NB4 (cell line): Measurements from ENCODE around the gene SPTLC3.

Experiments used
- DNase-seq: peaks from one replicate; pipeline ENCODE4 v3.0.0; 2010; ENCODE audit warnings: low read depth
- H3K4me3 ChIP-seq: one replicate; pipeline ENCODE4 v1.5.1; 2011; ENCODE audit warnings: mild to moderate bottlenecking, low read depth, low read length, moderate library complexity
- MAX ChIP-seq: IDR thresholded peaks from 2 replicates; pipeline ENCODE4 v1.6.1; 2011; ENCODE audit warnings: low read depth, low read length
- MYC ChIP-seq: IDR thresholded peaks from 2 replicates; pipeline ENCODE4 v1.6.1; 2011; ENCODE audit warnings: low read depth, low read length
- POLR2A ChIP-seq: IDR thresholded peaks from 2 replicates; pipeline ENCODE4 v1.6.1; 2011; ENCODE audit warnings: mild to moderate bottlenecking; ENCODE audit not compliant: insufficient read length; ENCODE audit errors: extremely low read depth
- TF ChIP-seq, protein P1 (sequence below): IDR thresholded peaks from one replicate; pipeline ENCODE4 v1.5.1; 2012; ENCODE audit warnings: low read depth, low read length

SPTLC3 gene

DNA sequence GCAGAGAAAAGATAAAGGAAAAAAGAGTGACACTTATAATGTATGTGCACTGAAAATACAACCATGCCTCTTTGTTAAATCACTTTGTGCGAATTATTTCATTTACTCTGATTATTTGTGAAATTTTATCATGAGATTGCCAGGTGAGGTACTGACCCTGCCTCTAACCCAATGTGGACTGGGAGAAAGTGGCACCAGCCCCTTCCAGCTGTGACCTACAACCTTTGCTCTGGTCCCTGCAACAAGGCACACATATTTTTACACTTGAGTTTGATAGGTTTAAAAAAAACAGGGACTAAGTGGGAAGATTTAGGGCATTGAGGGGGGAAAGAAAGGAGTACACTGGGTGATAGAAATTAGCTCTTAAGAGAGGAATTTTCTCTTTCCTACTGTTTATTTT, 132.0 kb downstream of the SPTLC3 start:
- TF ChIP-seq MYC (no peak), POLR2A (no peak), MAX (no peak)
- TF ChIP-seq, protein P1, sequence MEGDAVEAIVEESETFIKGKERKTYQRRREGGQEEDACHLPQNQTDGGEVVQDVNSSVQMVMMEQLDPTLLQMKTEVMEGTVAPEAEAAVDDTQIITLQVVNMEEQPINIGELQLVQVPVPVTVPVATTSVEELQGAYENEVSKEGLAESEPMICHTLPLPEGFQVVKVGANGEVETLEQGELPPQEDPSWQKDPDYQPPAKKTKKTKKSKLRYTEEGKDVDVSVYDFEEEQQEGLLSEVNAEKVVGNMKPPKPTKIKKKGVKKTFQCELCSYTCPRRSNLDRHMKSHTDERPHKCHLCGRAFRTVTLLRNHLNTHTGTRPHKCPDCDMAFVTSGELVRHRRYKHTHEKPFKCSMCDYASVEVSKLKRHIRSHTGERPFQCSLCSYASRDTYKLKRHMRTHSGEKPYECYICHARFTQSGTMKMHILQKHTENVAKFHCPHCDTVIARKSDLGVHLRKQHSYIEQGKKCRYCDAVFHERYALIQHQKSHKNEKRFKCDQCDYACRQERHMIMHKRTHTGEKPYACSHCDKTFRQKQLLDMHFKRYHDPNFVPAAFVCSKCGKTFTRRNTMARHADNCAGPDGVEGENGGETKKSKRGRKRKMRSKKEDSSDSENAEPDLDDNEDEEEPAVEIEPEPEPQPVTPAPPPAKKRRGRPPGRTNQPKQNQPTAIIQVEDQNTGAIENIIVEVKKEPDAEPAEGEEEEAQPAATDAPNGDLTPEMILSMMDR = no peak
- no peak overlapping the region for H3K4me3 ChIP-seq
- DNase-seq = no peak

GRCh38 chr20:13141546-13141945, 132.8 kb downstream of the SPTLC3 start:
- TF ChIP-seq, protein P1 = no peak
- TF ChIP-seq MAX (no peak), POLR2A (no peak), MYC (no peak)
- DNase-seq = no peak

GRCh38 chr20:13142143-13142542, 133.4 kb downstream of the SPTLC3 start:
- no peak overlapping the region for H3K4me3 ChIP-seq
- TF ChIP-seq MAX (no peak), POLR2A (no peak)
- TF ChIP-seq, protein P1 = no peak
- no peak for DNase-seq

More at GRCh38 chr20:13141546-13141945, 132.8 kb downstream of the SPTLC3 start:
- no peak overlapping the region for H3K4me3 ChIP-seq

DNA sequence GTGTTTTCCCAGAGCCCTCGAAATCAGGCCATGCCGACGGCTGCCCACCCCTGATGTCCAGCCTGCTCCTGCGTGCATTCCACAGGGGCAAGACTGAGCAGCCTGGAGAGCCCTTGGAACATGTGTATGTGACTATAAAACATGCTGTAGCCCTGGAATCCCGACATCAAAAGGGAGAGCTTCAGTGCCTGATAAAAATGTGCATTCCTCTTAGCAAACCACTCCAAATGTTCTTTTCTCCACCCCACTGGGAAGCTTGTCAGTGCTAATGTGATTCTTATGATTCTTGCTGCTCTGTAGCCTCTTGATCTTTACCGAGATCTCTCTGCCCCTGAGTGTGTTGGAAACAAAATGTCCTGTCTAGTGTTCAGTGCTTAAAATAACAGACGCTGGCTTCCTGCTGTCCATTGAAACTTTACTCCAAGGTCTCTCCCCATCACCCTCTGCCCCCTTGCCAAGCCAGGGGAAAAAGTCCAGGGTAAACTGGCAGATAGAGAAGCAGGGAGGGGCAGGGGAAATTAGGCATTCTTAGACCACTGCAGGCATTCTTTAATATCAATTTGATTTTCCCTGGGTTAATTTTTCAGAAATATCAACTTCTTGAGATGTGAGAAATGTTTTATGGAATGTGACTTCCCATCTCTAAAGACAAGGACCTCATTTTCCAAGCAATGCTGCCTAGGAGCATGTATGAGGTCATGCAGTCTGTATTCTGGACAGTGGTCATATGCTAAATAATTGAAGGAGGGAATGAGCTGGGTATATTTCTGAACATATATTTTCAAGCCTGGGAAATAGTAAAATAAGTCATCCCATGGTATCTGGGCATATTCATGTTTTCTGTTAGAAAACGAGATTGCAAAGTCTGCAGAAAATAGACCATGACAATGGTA, 138.5 kb downstream of the SPTLC3 start:
- DNase-seq = no peak
- no peak overlapping the region for H3K4me3 ChIP-seq
- TF ChIP-seq POLR2A = no peak

DNA sequence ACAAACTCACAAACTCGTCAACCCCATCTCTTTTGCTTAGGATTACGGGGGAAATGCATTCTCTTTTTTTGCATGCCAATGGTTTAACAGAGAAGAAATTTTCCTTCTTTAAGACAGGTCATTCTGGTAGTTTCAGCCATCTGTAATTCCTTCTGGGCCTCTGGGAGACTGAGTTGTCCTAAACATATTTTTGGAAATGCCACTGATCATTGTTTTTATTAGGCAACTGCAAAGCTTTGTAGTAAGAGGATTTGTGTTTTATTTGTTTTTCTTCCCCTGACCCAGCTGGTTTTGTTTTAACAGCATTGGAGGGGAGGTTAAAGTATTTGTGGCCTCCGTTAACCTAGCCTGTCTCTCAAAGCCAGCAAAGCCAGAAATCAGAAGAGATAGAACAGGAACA, 139.2 kb downstream of the SPTLC3 start:
- no peak for DNase-seq
- no peak overlapping the region for H3K4me3 ChIP-seq
- TF ChIP-seq, protein P1 = no peak
- TF ChIP-seq POLR2A (no peak), MAX (no peak), MYC (no peak)

DNA sequence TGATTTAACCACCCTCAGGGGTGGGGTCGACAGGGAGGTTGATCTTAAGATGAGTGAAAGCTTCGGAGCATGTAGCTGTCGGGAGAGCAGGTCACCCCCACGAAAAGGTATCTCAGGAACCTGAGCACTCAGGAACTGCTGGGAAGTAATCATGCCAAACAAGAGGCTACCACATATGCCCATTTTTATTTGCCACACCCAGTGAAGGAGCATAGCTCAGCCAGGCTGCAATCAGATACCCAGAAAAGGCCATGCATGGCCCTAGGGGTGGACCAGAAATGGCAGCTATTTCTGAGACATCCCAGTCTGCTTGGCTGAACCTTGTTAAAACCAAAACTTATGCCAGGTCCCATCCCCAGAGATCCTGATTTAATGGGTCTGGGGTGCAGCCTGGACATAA, 139.6 kb downstream of the SPTLC3 start:
- TF ChIP-seq, protein P1 = no peak
- TF ChIP-seq MYC = no peak
- TF ChIP-seq MAX = no peak
- no peak for TF ChIP-seq POLR2A
- DNase-seq = no peak

More for the DNA sequence above, 139.6 kb downstream of the SPTLC3 start:
- no peak overlapping the region for H3K4me3 ChIP-seq
